IMR-90 (cell line): Measurements from ENCODE around the gene SLC35F3. TPM values are rescaled to one million over a fixed set of nuclear protein-coding genes. Genes with fewer than 3 reads are reported as not detected.

Source experiments
- ATAC-seq: fragments of 200-7000 bp; cut with Tn5 transposase; 2 replicates; pipeline ENCODE4 v1.9.1; 2020; ENCODE audit warnings: low read depth, mild to moderate bottlenecking, moderate library complexity
- BruUV-seq: library from RNA; stranded (reverse); fragments of 400-500 nt; replicated peaks from 2 replicates; lab custom pipeline; 2021; lab: Mats Ljungman, UMichigan
- CTCF ChIA-PET: fragments of 300-600 bp; formaldehyde crosslinking; extraction: SDS; loops from one replicate; lab custom pipeline; 2021; ENCODE audit warnings: antibody characterized with exemption; lab: Yijun Ruan, JAX
- POLR2A ChIA-PET: fragments of 300-600 bp; sonication (Branson Sonifier 250); formaldehyde crosslinking; loops from one replicate; lab custom pipeline; 2022; ENCODE audit warnings: antibody characterized with exemption; ENCODE audit not compliant: unreplicated experiment; lab: Charles Lee
- DNase-seq: peaks from one replicate; pipeline ENCODE4 v3.0.0; 2013
- H2AFZ ChIP-seq: replicated peaks from 2 replicates; pipeline ENCODE3; 2013; ENCODE audit warnings: low read length, mild to moderate bottlenecking; ENCODE audit not compliant: poor library complexity
- H2AK5ac ChIP-seq: 2 replicates; pipeline ENCODE4 v1.6.1; 2013; ENCODE audit warnings: low read depth, low read length, inconsistent platforms
- H2AK9ac ChIP-seq: replicated peaks from 2 replicates; pipeline ENCODE3; 2013; ENCODE audit warnings: mild to moderate bottlenecking, low read depth, low read length, moderate library complexity; ENCODE audit not compliant: poor library complexity
- H2BK120ac ChIP-seq: 2 replicates; pipeline ENCODE4 v1.6.1; 2013; ENCODE audit warnings: low read depth, low read length, inconsistent platforms
- H2BK15ac ChIP-seq: 3 replicates; pipeline ENCODE4 v1.6.1; 2013; ENCODE audit warnings: low read depth, low read length, inconsistent platforms
- H2BK20ac ChIP-seq: 2 replicates; pipeline ENCODE4 v1.6.1; 2013; ENCODE audit warnings: low read depth, mild to moderate bottlenecking, inconsistent platforms, low read length, moderate library complexity
- H2BK5ac ChIP-seq: 2 replicates; pipeline ENCODE4 v1.6.1; 2013; ENCODE audit warnings: mild to moderate bottlenecking, low read depth, low read length, inconsistent platforms; ENCODE audit not compliant: poor library complexity, severe bottlenecking
- H3K14ac ChIP-seq: replicated peaks from 2 replicates; pipeline ENCODE4 v1.6.1; 2013; ENCODE audit warnings: low read depth, low read length, inconsistent platforms
- H3K18ac ChIP-seq: 2 replicates; pipeline ENCODE4 v1.6.1; 2013; ENCODE audit warnings: low read depth, low read length, control low read depth
- H3K23ac ChIP-seq: 2 replicates; pipeline ENCODE4 v1.6.1; 2013; ENCODE audit warnings: low read depth, low read length, inconsistent platforms
- H3K27ac ChIP-seq: 2 replicates; pipeline ENCODE4 v1.5.1; 2013; ENCODE audit warnings: mild to moderate bottlenecking, control low read depth, low read length; ENCODE audit not compliant: insufficient read depth
- H3K27me3 ChIP-seq: 2 replicates; pipeline ENCODE4 v1.6.1; 2013; ENCODE audit warnings: low read length; ENCODE audit not compliant: control insufficient read depth, insufficient read depth
- H3K36me3 ChIP-seq: 2 replicates; pipeline ENCODE4 v1.6.1; 2013; ENCODE audit warnings: low read length, mixed read lengths; ENCODE audit not compliant: control insufficient read depth, insufficient read depth
- H3K4ac ChIP-seq: 2 replicates; pipeline ENCODE4 v1.6.1; 2013; ENCODE audit warnings: low read depth, low read length, inconsistent platforms
- H3K4me1 ChIP-seq: 2 replicates; pipeline ENCODE4 v1.6.1; 2013; ENCODE audit warnings: low read length, mixed read lengths; ENCODE audit not compliant: control insufficient read depth, insufficient read depth
- H3K4me2 ChIP-seq: 2 replicates; pipeline ENCODE4 v1.6.1; 2013; ENCODE audit warnings: low read depth, mild to moderate bottlenecking, control low read depth, low read length, moderate library complexity
- H3K4me3 ChIP-seq: 2 replicates; pipeline ENCODE4 v1.5.1; 2013; ENCODE audit warnings: low read depth, mild to moderate bottlenecking, control low read depth, low read length, moderate library complexity; ENCODE audit not compliant: insufficient read depth
- H3K56ac ChIP-seq: 2 replicates; pipeline ENCODE4 v1.6.1; 2013; ENCODE audit warnings: low read length, inconsistent platforms; ENCODE audit not compliant: insufficient read depth; ENCODE audit errors: extremely low read depth
- H3K79me1 ChIP-seq, 2 experiments: 2 replicates each; pipeline ENCODE4 v1.6.1; 2013; ENCODE audit warnings: low read length in 2 of 2, inconsistent platforms in 1 of 2, low read depth in 1 of 2
- H3K9ac ChIP-seq: 2 replicates; pipeline ENCODE4 v1.6.1; 2013; ENCODE audit warnings: low read depth, low read length, control low read depth
- H3K9me1 ChIP-seq: 2 replicates; pipeline ENCODE4 v1.6.1; 2013; ENCODE audit warnings: low read length, inconsistent platforms; ENCODE audit not compliant: insufficient read depth
- H3K9me3 ChIP-seq: 2 replicates; pipeline ENCODE4 v1.6.1; 2013; ENCODE audit warnings: low read length; ENCODE audit not compliant: control insufficient read depth, insufficient read depth
- H4K20me1 ChIP-seq: 2 replicates; pipeline ENCODE4 v1.6.1; 2013; ENCODE audit warnings: low read length, inconsistent platforms; ENCODE audit not compliant: insufficient read depth
- H4K5ac ChIP-seq: 2 replicates; pipeline ENCODE4 v1.6.1; 2013; ENCODE audit warnings: mild to moderate bottlenecking, low read depth, low read length, control low read depth
- H4K8ac ChIP-seq, 2 experiments: 2 replicates each; pipeline ENCODE4 v1.6.1; 2013; ENCODE audit warnings: low read depth in 2 of 2, low read length in 2 of 2, control low read depth in 1 of 2, inconsistent platforms in 1 of 2
- H4K91ac ChIP-seq: 2 replicates; pipeline ENCODE4 v1.6.1; 2013; ENCODE audit warnings: low read depth, low read length, inconsistent platforms; ENCODE audit not compliant: insufficient read depth
- BHLHE40 ChIP-seq: fragments of 150-350 bp; IDR thresholded peaks from 2 replicates; pipeline ENCODE4 v1.6.1; 2016; ENCODE audit warnings: mild to moderate bottlenecking, low read depth, low read length
- CEBPB ChIP-seq: IDR thresholded peaks from 2 replicates; pipeline ENCODE4 v1.6.1; 2012; ENCODE audit warnings: low read depth, low read length, improper control_type of control experiment
- CHD1 ChIP-seq: IDR thresholded peaks from 2 replicates; pipeline ENCODE4 v1.6.1; 2012; ENCODE audit warnings: low read depth, low read length, improper control_type of control experiment
- CTCF ChIP-seq: conservative IDR thresholded peaks from 2 replicates; pipeline ENCODE4 v1.5.1; 2012; ENCODE audit warnings: mild to moderate bottlenecking, low read depth, low read length, improper control_type of control experiment
- ELK1 ChIP-seq: fragments of 150-350 bp; IDR thresholded peaks from 2 replicates; pipeline ENCODE4 v1.6.1; 2016; ENCODE audit warnings: low read depth, mild to moderate bottlenecking, low read length, moderate library complexity, borderline replicate concordance
- MAFK ChIP-seq: IDR thresholded peaks from 2 replicates; pipeline ENCODE4 v1.6.1; 2012; ENCODE audit warnings: low read depth, low read length, improper control_type of control experiment
- MAZ ChIP-seq: IDR thresholded peaks from 2 replicates; pipeline ENCODE4 v1.6.1; 2012; ENCODE audit warnings: low read depth, mild to moderate bottlenecking, low read length, improper control_type of control experiment, moderate library complexity, borderline replicate concordance
- NFE2L2 ChIP-seq: fragments of 150-350 bp; IDR thresholded peaks from 2 replicates; pipeline ENCODE4 v1.6.1; 2016; ENCODE audit warnings: low read depth, mild to moderate bottlenecking, low read length
- POLR2A ChIP-seq: IDR thresholded peaks from 2 replicates; pipeline ENCODE4 v1.6.1; 2012; ENCODE audit warnings: mild to moderate bottlenecking, low read depth, low read length
- RAD21 ChIP-seq: IDR thresholded peaks from 2 replicates; pipeline ENCODE4 v1.6.1; 2012; ENCODE audit warnings: low read length, improper control_type of control experiment
- RFX5 ChIP-seq: IDR thresholded peaks from 2 replicates; pipeline ENCODE4 v1.8.0; 2012; ENCODE audit warnings: low read depth, mild to moderate bottlenecking, low read length, moderate library complexity
- SMC3 ChIP-seq: fragments of 150-350 bp; IDR thresholded peaks from 2 replicates; pipeline ENCODE4 v1.6.1; 2016; ENCODE audit warnings: low read depth, mild to moderate bottlenecking, antibody characterized with exemption, low read length, moderate library complexity
- USF2 ChIP-seq: fragments of 150-350 bp; IDR thresholded peaks from 2 replicates; pipeline ENCODE4 v1.6.1; 2017; ENCODE audit warnings: mild to moderate bottlenecking, antibody characterized with exemption, low read length, low read depth
- WGBS, 2 experiments: methylation state at CpG; one replicate each; pipeline versions ENCODE4 v1.1.5 to v1.1.7; 2013; ENCODE audit warnings: missing lambda C conversion rate in 2 of 2; ENCODE audit not compliant: insufficient read length in 1 of 2; ENCODE audit errors: extremely low coverage in 2 of 2; 5-methylcytosine and 5-hydroxymethylcytosine counted together
- dilution Hi-C: fragments of 300-500 bp; cut with HindIII; formaldehyde crosslinking; loops from one replicate; pipeline ENCODE4 v1.14.3; 2018; ENCODE audit warnings: low sequenced_read_pairs; ENCODE audit not compliant: unreplicated experiment
- in situ Hi-C: fragments of 300-500 bp; cut with MboI; formaldehyde crosslinking; loops from 3 replicates; pipeline ENCODE4 v1.14.3; 2019; ENCODE audit warnings: low sequenced_read_pairs, inconsistent platforms, mixed read lengths
- intact Hi-C: fragments of 100-400 bp; cut with micrococcal nuclease; formaldehyde crosslinking; loops from 2 replicates; pipeline ENCODE4 v1.10.0; 2022
- polyA plus RNA-seq, 3 experiments: library from polyadenylated mRNA; depleted of rRNA; stranded (reverse); fragments of >200 nt; gene quantifications; 2 replicates each; pipeline ENCODE4 v1.2.3, GENCODE V29; 2012; ENCODE audit warnings: low replicate concordance in 1 of 3
- total RNA-seq: library from RNA; depleted of rRNA; stranded (reverse); fragments of >200 nt; gene quantifications from 2 replicates; pipeline ENCODE4 v1.2.3, GENCODE V29; 2012

The SLC35F3 gene
- total and polyA plus RNA-seq, 2 of the 4 experiments (the other 2 are of a cell fraction), result under 0.01 to 0.17 TPM

DNA sequence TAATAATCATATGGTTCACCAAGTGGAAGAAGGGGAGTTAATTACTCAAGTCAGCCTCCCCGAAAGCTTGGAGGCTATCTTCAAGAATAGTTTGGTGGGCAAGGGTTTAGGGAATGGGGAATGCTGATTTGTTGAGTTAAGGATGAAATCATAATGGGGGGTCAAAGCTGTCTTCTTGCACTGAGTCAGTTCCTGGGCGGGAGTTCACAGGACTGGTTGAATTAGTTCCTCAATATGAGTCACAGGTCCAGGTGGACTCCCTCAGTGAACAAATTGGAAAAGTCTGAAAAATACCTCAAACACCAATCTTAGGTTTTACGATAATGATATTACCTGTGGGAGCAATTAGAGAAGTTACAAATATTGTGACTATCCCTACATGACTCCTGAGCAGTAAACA, 353.6 kb downstream of the SLC35F3 start:
- no peak for TF ChIP-seq SMC3
- TF ChIP-seq CEBPB, result no peak
- TF ChIP-seq RAD21, result no peak
- TF ChIP-seq CTCF, result no peak
- no peak for TF ChIP-seq MAFK
- TF ChIP-seq MAZ, result no peak
- TF ChIP-seq POLR2A, result no peak
- TF ChIP-seq NFE2L2, result no peak
- no peak for TF ChIP-seq RFX5
- no peak for TF ChIP-seq CHD1
- TF ChIP-seq ELK1, result no peak
- no peak for TF ChIP-seq USF2
- TF ChIP-seq BHLHE40, result no peak
- Histone ChIP-seq H2AFZ (no peak overlapping the region), H2BK5ac (no peak overlapping the region), H3K9me3 (no peaks in the 10 kb centered on the region; the same call in 1 of the 2 replicates), H3K9ac (no peak overlapping the region), H3K14ac (no peak overlapping the region), H3K4me3 (no peak overlapping the region), H3K4me1 (0 out of 2 replicates have a peak, but pooled peaks cover 2% of the 10 kb centered on the region), H3K9me1 (no peaks in the 10 kb centered on the region), H2BK20ac (no peak overlapping the region), H4K8ac (no peak overlapping the region), H3K27me3 (no peaks in the 10 kb centered on the region), H3K18ac (no peak overlapping the region), H3K23ac (no peak overlapping the region), H3K36me3 (no peaks in the 10 kb centered on the region), H2AK5ac (no peak overlapping the region), H3K4ac (no peak overlapping the region), H3K79me1 (no peaks in the 10 kb centered on the region), H4K5ac (no peak overlapping the region), H3K56ac (no peak overlapping the region), H4K20me1 (no peaks in the 10 kb centered on the region), H2BK15ac (no peak overlapping the region), H3K4me2 (no peak overlapping the region), H3K27ac (no peak overlapping the region), H2AK9ac (no peak overlapping the region), H4K91ac (no peak overlapping the region), H2BK120ac (no peak overlapping the region)
- ChIA-PET POLR2A (no interaction called here), CTCF (no interaction called here)
- intact Hi-C loops, result no loop called here
- DNase-seq (no peak), ATAC-seq (no peak)
- BruUV-seq, result no TSS peak
- in situ Hi-C loops, result no loop called here
- dilution Hi-C loops, result no loop called here
- WGBS, 2 experiments, result no CpG with 5 or more reads among the region's 3 CpGs
